HG02973 (cell line): ENCODE measurements around the gene FAM118A.
"Not testable (repeated sequence)": the region's sequence is repeated elsewhere in the genome, so short reads cannot be mapped to it uniquely, and the experiment has no call there.

ENCODE experiments used
- ATAC-seq: cut with Tn5 transposase; IDR thresholded peaks from one replicate; pipeline ENCODE4 v1.9.1; 2021; ENCODE audit warnings: moderate library complexity; ENCODE audit not compliant: unreplicated experiment

FAM118A gene

DNA sequence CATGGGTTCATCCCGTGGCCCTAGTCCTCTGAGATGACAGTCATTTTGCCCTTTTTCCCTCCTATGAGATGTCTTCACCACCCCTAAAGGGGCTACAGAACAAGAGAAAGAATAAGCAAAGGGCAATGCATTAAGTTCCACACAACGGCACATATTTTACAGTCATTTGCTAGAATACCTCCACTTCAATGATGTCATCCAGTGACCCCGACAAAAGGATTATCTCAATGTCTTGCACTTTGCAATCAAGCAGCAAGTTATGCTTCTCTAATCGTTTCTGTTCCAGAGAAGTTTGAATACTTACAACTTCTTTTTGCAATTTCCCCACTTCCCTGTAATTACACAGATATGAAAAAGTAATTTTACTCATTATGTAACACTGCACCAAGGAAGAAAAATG lies 49.9 kb downstream of the FAM118A start:
- ATAC-seq = no peak

DNA sequence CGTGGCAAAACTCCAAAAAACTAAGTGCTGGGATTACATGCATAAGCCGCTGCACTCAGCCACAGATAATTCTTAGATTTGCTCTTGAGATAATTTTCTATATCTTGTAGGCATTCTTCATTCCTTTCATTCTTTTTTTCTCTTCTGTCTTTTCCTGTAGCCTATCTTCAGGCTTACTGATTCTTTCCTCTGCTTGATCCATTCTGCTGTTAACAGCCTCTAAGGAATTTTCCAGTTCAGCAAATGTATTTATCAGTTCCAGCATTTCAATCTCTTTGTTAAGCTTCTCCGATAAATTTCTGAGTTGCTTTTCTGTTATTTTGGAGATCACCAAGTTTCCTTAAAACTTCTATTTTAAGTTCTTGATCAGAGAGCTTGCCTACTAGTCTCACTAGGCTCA lies 57.0 kb downstream of the FAM118A start:
- no peak for ATAC-seq

DNA sequence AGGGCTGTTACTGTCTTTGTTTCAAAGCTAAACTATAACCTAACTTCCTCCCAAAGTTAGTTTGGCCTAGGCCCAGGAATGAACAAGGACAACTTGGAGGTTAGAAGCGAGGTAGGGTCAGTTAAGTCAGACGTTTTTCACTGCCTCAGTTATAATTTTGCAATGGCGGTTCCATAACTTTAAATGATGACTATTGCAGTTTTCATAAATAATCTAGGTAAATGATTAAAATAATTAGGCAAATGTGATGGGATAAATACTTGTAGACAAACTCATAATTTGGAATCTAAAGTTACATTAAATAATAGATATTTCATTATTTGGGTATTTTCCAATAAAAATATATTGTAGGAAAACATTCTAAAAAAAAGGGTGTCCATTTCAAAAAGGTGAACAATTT lies 63.9 kb downstream of the FAM118A start:
- ATAC-seq = not testable (repeated sequence)

DNA sequence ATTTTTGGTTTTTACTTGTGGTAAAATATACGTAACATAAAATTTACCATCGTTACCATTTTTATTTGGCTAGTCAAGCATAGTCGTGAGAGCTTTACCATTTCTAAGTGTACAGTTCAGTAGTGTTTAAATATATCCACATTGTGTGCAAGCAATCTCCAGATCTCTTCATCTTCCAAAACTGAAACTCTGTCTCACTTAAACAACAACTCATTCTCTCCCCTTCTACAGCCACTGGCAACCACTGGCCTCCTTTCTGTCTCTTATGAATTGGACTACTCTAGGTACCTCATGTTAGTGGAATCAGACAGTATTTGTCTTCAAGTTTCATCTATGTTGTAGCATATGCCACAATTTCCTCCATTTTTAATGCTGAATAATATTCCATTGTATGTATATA lies 66.3 kb downstream of the FAM118A start:
- ATAC-seq = no peak

DNA sequence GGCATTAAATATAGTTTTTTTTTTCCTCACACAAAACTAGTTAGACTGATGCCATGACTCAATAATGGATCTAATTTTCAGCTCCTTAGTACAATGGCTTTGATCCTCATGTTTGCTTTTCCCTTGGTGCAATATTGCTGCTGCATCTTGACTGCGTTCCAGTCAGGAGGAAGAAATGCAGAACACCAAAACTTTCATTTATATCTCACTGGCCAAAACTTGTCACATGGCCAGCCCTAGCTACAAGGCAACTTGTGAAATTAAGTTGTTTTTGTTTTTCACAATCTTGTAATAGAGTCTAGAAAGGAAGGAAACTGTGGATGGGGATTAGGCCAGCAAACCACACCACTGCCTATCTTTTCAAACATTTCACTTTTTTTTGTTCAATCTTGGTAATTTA lies 67.0 kb downstream of the FAM118A start:
- no peak for ATAC-seq

DNA sequence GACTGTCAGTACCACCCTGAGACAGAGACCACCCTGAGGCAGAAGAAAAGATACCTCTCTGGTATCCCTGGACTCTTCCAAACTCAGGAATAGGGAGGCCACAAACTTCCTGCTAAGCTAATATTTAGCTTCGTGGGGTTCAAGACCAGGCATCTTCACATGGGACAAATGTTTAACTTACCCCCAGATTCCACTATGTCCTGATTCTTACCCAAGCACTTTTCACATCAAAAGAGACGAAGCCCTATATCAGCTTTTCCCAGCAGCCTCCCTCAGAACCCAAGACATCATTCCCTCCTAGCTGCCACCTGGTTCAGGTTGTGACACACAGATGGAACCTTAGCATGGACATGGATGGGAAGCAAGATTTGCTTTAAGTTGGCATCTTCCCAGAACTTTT lies 71.6 kb downstream of the FAM118A start:
- ATAC-seq = no peak

DNA sequence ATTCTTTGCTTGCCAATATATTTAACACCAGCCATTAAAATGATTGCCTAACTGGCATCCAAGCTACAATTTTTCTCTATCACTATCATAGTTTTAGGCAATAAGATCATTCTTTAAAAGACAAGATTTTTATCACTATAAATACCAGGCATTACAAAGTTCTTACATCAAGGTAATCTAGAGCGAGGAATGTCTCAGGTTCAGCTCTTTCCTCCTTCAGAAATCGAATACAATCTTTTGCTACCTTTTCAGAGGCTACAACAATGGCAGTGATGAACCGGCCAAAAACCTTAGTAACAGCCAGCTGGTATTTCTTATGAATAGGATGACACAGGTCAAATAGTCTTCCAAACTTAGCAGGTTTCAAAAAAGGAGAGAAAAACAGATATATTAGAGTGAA lies 79.8 kb downstream of the FAM118A start:
- no peak for ATAC-seq
